Ovary (tissue), 10 donors: ENCODE data around the gene OLFML3. TPM values are rescaled to one million over a fixed set of nuclear protein-coding genes. Genes with fewer than 3 reads are reported as not detected.

Experiments
- DNase-seq, 5 donors: peaks; one replicate each; pipeline ENCODE4 v3.0.0-alpha.2; 2019 to 2020
- H3K27ac ChIP-seq, 2 donors: fragments of 200-600 bp; one replicate each; pipeline versions ENCODE4 v1.5.1 to v1.8.0; 2019 to 2022
- H3K27me3 ChIP-seq: fragments of 200-600 bp; one replicate; pipeline ENCODE4 v1.8.0; 2022
- H3K36me3 ChIP-seq: fragments of 200-600 bp; sonication (generic); one replicate; pipeline ENCODE4 v1.5.1; 2019
- H3K4me1 ChIP-seq: one replicate; pipeline ENCODE4 v1.8.1; 2013; ENCODE audit warnings: mild to moderate bottlenecking, moderate library complexity; ENCODE audit not compliant: insufficient read depth
- H3K4me3 ChIP-seq: fragments of 200-600 bp; sonication (generic); one replicate; pipeline ENCODE4 v1.5.1; 2017
- H3K9me3 ChIP-seq, 2 donors: fragments of 200-600 bp in 1 of 2; sonication (generic) in 1 of 2; one replicate each; pipeline versions ENCODE4 v1.5.1 to v1.8.1; 2013 to 2019; ENCODE audit warnings: mild to moderate bottlenecking in 1 of 2, moderate library complexity in 1 of 2
- CTCF ChIP-seq, 3 donors: fragments of 450-650 bp in 2 of 3; fragments of 200-600 bp in 1 of 3; IDR thresholded peaks; one replicate each; pipeline versions ENCODE4 v1.5.1 to v1.8.0; 2016 to 2022; ENCODE audit warnings: antibody characterized with exemption in 3 of 3, mild to moderate bottlenecking in 1 of 3
- EP300 ChIP-seq: sonication (generic); formaldehyde crosslinking; IDR thresholded peaks from one replicate; pipeline ENCODE4 v1.6.1; 2017; ENCODE audit warnings: antibody characterized with exemption
- POLR2A ChIP-seq: fragments of 450-650 bp; IDR thresholded peaks from one replicate; pipeline ENCODE4 v1.6.1; 2017; ENCODE audit warnings: antibody characterized with exemption, mild to moderate bottlenecking, moderate library complexity
- whole genome bisulfite sequencing, 3 donors: extraction: QIAGEN DNeasy Blood & Tissue Kit in 1 of 3; methylation state at CpG; one replicate each; pipeline versions ENCODE4 v1.1.5 to v1.1.7; 2013 to 2017; 5-methylcytosine and 5-hydroxymethylcytosine counted together
- intact Hi-C, 4 donors: fragments of 100-400 bp; cut with DNase I; formaldehyde crosslinking; loops; one replicate each; pipeline versions ENCODE4 v1.11.0 to v1.15.1; 2022 to 2023
- long read RNA-seq, 3 donors: library from polyadenylated mRNA in 2 of 3; unstranded in 2 of 3; transcript quantifications; one replicate each; pipeline ENCODE4 v2.0.0 and lab custom pipeline, GENCODE V29; 2021 to 2026
- polyA plus RNA-seq, 2 donors: library from polyadenylated mRNA; stranded (reverse); fragments of 200-250 nt in 1 of 2; fragments of 350-450 nt in 1 of 2; fragmentation: Illumina TruSeq in 1 of 2; extraction: RNeasy Lipid Tissue Mini Kit (QIAGEN cat#74804) in 1 of 2; gene quantifications; one replicate each; pipeline ENCODE4 v1.2.3, GENCODE V29; 2013 to 2014
- total RNA-seq, 7 donors: library from RNA; depleted of rRNA in 2 of 7; stranded (reverse); fragments of >200 nt in 2 of 7; fragmentation: NEBNext Ultra II Directional in 3 of 7; extraction: Animal tissue kit (Norgen Biotek cat#: 25700) in 3 of 7; gene quantifications; one replicate each; pipeline versions ENCODE4 v1.1.0 to v1.2.4, GENCODE V29; 2016 to 2023
- donor health status: DM: no; HTN: no; CAD: no; lungs with moderate emphysema.
- donor health status: DM: no; HTN: no; CAD: no.
- donor health status: Bipolar disorder and iron deficiency.
- donor health status: DM: yes; HTN: yes; CAD: no.
- donor health status: DM: no; HTN: no; CAD: no.
- donor health status: DM: yes; HTN: yes; CAD: no.

Gene OLFML3
- 100 to 1,000 TPM in 5 of 7 donors, 10 to 100 TPM in 2; 69.7 to 157 (median 119) TPM for total RNA-seq
- 100 to 1,000 TPM; 139 to 240 TPM for polyA plus RNA-seq
- long read RNA-seq, donor 1, transcript OLFML3-201 (3 exons, 1,780 nt) = major isoform, 192 of 203 reads
- long read RNA-seq, donor 1, partial matches to known transcripts = 9 of 203 reads
- long read RNA-seq, donor 1, other reads (novel, unspliced or antisense) = 0 of 203 reads
- long read RNA-seq, donor 2, transcript OLFML3-201 (3 exons, 1,780 nt) = major isoform, 22 of 22 reads
- long read RNA-seq, donor 2, partial matches to known transcripts = 0 of 22 reads
- long read RNA-seq, donor 2, other reads (novel, unspliced or antisense) = 0 of 22 reads
- long read RNA-seq, donor 3, transcript OLFML3-201 (3 exons, 1,780 nt) = major isoform, 119 of 428 reads
- long read RNA-seq, donor 3, partial matches to known transcripts = 11 of 428 reads
- long read RNA-seq, donor 3, other reads (novel, unspliced or antisense) = 293 of 428 reads

GRCh38 chr1:113978863-113979702 is at the start of gene OLFML3:
OLFML3 (plus strand) TSS chr1:113979474; CDS start chr1:113979517, 43 bp downstream.
- H3K27me3 ChIP-seq = no peaks in the 10 kb centered on the region
- intact Hi-C loops = loop anchor here in 2 of 4 donors (5.0 to 10.0 kb wide), 2 partner anchors 144 to 303 kb away; no protein-coding TSS in a partner anchor
- no peaks in the 10 kb centered on the region for H3K36me3 ChIP-seq
- peak; percentile 82 to 92 (median 88) for DNase-seq
- TF ChIP-seq POLR2A (no peak), CTCF (IDR thresholded peaks at IDR 0.05) (peak; percentile 26 to 70 (median 66))
- WGBS, 3 donors = 5 to 9% (median 6%) methylated on average over 13 of the region's 13 CpGs
- H3K4me1 ChIP-seq = peaks cover 20% of the 10 kb centered on the region
- no peaks in the 10 kb centered on the region for H3K9me3 ChIP-seq
- H3K4me3 ChIP-seq = peak within 1 kb of the TSS; percentile 35
- H3K27ac ChIP-seq = peak within 1 kb of the TSS; percentile 36 to 72

GRCh38 chr1:113929750-113930498 is 49.4 kb upstream of the OLFML3 start:
- H3K4me3 ChIP-seq = peak overlapping the region; percentile 76
- intact Hi-C loops = loop anchor here in 2 of 4 donors (2.0 kb wide), 1 partner anchor 25 kb away; the partner anchor contains the start of genes AP4B1 (in 2 of the 2) and DCLRE1B (in 2 of the 2)
- H3K4me1 ChIP-seq = peaks cover 10% of the 10 kb centered on the region
- WGBS, 3 donors = 0 to 2% (median 0%) methylated on average over 27 to 64 of the region's 64 CpGs
- no peaks in the 10 kb centered on the region for H3K9me3 ChIP-seq
- peak overlapping the region; percentile 82 to 89 for H3K27ac ChIP-seq
- no peaks in the 10 kb centered on the region for H3K36me3 ChIP-seq
- peak in 4 of 5 donors; percentile 32 to 68 (median 41) for DNase-seq
- no peak for TF ChIP-seq EP300
- TF ChIP-seq POLR2A = no peak
- TF ChIP-seq CTCF (IDR thresholded peaks at IDR 0.05) = no peak
- H3K27me3 ChIP-seq = no peaks in the 10 kb centered on the region

- H3K27me3 ChIP-seq = no peaks in the 10 kb centered on the region
- H3K36me3 ChIP-seq = no peaks in the 10 kb centered on the region
- no peaks in the 10 kb centered on the region for H3K9me3 ChIP-seq
- 0 to 3% (median 1%) methylated on average over 8 of the region's 8 CpGs for WGBS, 3 donors
- peak in 2 of 5 donors; percentile 39 to 45 for DNase-seq
- H3K27ac ChIP-seq = peak overlapping the region; percentile 82 to 89
- intact Hi-C loops = no loop called here
- H3K4me1 ChIP-seq = peaks cover 10% of the 10 kb centered on the region
- peak overlapping the region; percentile 76 for H3K4me3 ChIP-seq
- TF ChIP-seq POLR2A = no peak
- no peak for TF ChIP-seq CTCF (IDR thresholded peaks at IDR 0.05)
- no peak for TF ChIP-seq EP300
Observed at GRCh38 chr1:113930499-113931161, 48.6 kb upstream of the OLFML3 start.
